Thyroid gland (tissue), 4 donors: ENCODE measurements around the gene CDH22. TPM values are rescaled to one million over a fixed set of nuclear protein-coding genes. Genes with fewer than 3 reads are reported as not detected.
A peak's percentile ranks its signal among the peaks of the same experiment; 100 is the strongest.

ENCODE experiments used
- DNase-seq, 2 donors: peaks; one replicate each; pipeline ENCODE4 v3.0.0-alpha.2; 2019
- H3K27ac ChIP-seq, 3 donors: fragments of 200-600 bp; sonication (generic); 1 replicate in 2 of 3; 2 replicates in 1 of 3; pipeline ENCODE4 v1.5.1; 2016 to 2019; ENCODE audit warnings: mild to moderate bottlenecking in 1 of 3, moderate library complexity in 1 of 3
- H3K27me3 ChIP-seq: fragments of 200-600 bp; sonication (generic); one replicate; pipeline ENCODE4 v1.5.1; 2019
- H3K36me3 ChIP-seq, 2 donors: fragments of 200-600 bp; sonication (generic); one replicate each; pipeline ENCODE4 v1.5.1; 2016 to 2019
- H3K4me1 ChIP-seq, 2 donors: fragments of 200-600 bp; sonication (generic); one replicate each; pipeline ENCODE4 v1.5.1; 2017 to 2019
- H3K4me3 ChIP-seq, 3 donors: fragments of 200-600 bp; sonication (generic); replicated peaks in 1 of 3; 1 replicate in 2 of 3; 2 replicates in 1 of 3; pipeline ENCODE4 v1.5.1; 2016; ENCODE audit warnings: mild to moderate bottlenecking in 1 of 3
- H3K9me3 ChIP-seq: fragments of 200-600 bp; sonication (generic); one replicate; pipeline ENCODE4 v1.5.1; 2017
- POLR2A ChIP-seq, 2 donors: fragments of 450-650 bp; IDR thresholded peaks; one replicate each; pipeline ENCODE4 v1.6.1; 2017; ENCODE audit warnings: antibody characterized with exemption in 2 of 2, mild to moderate bottlenecking in 2 of 2, moderate library complexity in 1 of 2
- WGBS, 2 donors: methylation state at CpG; one replicate each; pipeline ENCODE4 v1.1.5; 2017; 5-methylcytosine and 5-hydroxymethylcytosine counted together
- intact Hi-C: fragments of 100-400 bp; cut with DNase I; formaldehyde crosslinking; loops from one replicate; pipeline ENCODE4 v1.15.1; 2023
- total RNA-seq, 4 donors: library from RNA; depleted of rRNA; stranded (reverse); fragments of >200 nt; gene quantifications; one replicate each; pipeline ENCODE4 v1.2.3, GENCODE V29; 2016
- TF ChIP-seq, protein P1 (sequence below), 6 experiments: fragments of 200-600 bp in 3 of 6; fragments of 450-650 bp in 3 of 6; sonication (generic) in 3 of 6; IDR thresholded peaks; one replicate each; pipeline ENCODE4 v1.5.1; 2016 to 2019; ENCODE audit warnings: antibody characterized with exemption in 6 of 6, mild to moderate bottlenecking in 2 of 6, inconsistent platforms in 1 of 6, moderate library complexity in 1 of 6

The CDH22 gene
- total RNA-seq, 4 donors from 2014 or later: 0.38 to 3.0 (median 1.2) TPM

- 59 to 61% methylated on average over 8 of the region's 8 CpGs for WGBS, 2 donors
These were observed 79.6 kb downstream of the CDH22 start for GRCh38 chr20:46228670-46229069.

DNA sequence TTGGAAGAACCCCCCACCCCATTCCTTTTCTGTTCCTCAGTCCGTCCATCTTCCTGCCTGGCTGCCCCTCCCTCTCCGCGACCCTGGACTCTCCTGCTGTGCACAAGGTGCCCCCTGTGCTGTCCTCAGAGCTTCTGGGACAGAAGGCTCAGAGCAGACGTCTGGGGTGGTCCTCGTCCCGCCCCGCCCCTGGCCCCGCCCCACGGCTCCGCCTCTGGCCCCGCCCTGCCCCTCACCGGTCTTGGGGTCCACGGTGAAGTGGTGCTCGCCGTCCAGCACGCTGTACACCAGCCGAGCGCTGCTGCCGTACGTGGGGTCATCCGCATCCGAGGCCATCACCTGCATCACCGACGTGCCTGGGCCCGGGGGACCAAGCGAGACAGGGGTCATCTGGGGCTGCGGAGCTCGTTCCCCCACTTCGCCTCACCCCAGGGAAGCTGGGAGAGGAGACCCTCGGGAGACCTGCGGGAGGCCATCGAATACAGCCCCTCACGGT, 81.0 kb downstream of the CDH22 start:
- 48 to 72% methylated on average over 22 to 26 of the region's 33 CpGs for WGBS, 2 donors
- no peak for DNase-seq
- Histone ChIP-seq H3K4me1 (no peaks in the 10 kb centered on the region), H3K27me3 (no peaks in the 10 kb centered on the region), H3K4me3 (no peak overlapping the region), H3K9me3 (no peaks in the 10 kb centered on the region), H3K36me3 (no peaks in the 10 kb centered on the region), H3K27ac (no peak overlapping the region)
- intact Hi-C loops: no loop called here
- no peak for TF ChIP-seq POLR2A (IDR thresholded peaks at IDR 0.05)
- TF ChIP-seq, protein P1, sequence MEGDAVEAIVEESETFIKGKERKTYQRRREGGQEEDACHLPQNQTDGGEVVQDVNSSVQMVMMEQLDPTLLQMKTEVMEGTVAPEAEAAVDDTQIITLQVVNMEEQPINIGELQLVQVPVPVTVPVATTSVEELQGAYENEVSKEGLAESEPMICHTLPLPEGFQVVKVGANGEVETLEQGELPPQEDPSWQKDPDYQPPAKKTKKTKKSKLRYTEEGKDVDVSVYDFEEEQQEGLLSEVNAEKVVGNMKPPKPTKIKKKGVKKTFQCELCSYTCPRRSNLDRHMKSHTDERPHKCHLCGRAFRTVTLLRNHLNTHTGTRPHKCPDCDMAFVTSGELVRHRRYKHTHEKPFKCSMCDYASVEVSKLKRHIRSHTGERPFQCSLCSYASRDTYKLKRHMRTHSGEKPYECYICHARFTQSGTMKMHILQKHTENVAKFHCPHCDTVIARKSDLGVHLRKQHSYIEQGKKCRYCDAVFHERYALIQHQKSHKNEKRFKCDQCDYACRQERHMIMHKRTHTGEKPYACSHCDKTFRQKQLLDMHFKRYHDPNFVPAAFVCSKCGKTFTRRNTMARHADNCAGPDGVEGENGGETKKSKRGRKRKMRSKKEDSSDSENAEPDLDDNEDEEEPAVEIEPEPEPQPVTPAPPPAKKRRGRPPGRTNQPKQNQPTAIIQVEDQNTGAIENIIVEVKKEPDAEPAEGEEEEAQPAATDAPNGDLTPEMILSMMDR (IDR thresholded peaks at IDR 0.05): no peak

More at GRCh38 chr20:46228670-46229069, 79.6 kb downstream of the CDH22 start:
- Histone ChIP-seq H3K9me3 (no peaks in the 10 kb centered on the region), H3K27ac (no peak overlapping the region), H3K4me3 (no peak overlapping the region), H3K36me3 (no peaks in the 10 kb centered on the region), H3K27me3 (no peaks in the 10 kb centered on the region), H3K4me1 (no peaks in the 10 kb centered on the region)
- no peak for DNase-seq
- intact Hi-C loops: no loop called here
- TF ChIP-seq POLR2A (IDR thresholded peaks at IDR 0.05): no peak
- TF ChIP-seq, protein P1 (IDR thresholded peaks at IDR 0.05): no peak

DNA sequence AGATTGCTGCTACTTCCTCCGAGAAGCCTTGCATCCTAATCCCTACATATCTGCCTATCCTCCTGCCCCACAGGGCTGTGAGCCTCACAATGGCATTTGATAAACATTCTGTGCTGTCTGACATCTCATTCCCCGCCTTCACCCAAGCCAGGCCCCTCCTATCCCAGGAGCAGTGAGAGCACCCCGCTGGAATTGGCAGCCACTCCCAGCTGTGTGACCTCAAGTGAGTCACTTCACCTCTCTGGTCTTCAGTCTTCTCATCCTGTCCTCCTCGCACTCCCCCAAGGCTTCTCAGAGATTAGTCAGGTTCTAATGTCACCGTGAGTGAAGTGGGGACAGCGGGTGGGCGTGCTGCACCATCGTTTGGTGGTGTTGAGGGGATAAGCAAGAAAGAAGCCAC, 81.7 kb downstream of the CDH22 start:
- Histone ChIP-seq H3K9me3 (no peaks in the 10 kb centered on the region), H3K4me3 (no peak overlapping the region), H3K27ac (no peak overlapping the region), H3K36me3 (no peaks in the 10 kb centered on the region), H3K27me3 (no peaks in the 10 kb centered on the region), H3K4me1 (no peaks in the 10 kb centered on the region)
- intact Hi-C loops: no loop called here
- WGBS, 2 donors: 46 to 50% methylated on average over 8 of the region's 8 CpGs
- no peak for DNase-seq
- TF ChIP-seq POLR2A (IDR thresholded peaks at IDR 0.05): no peak
- TF ChIP-seq, protein P1 (IDR thresholded peaks at IDR 0.05): no peak

- 36 to 44% methylated on average over 6 to 14 of the region's 14 CpGs for WGBS, 2 donors
- DNase-seq: peak; percentile 36 to 41
- H3K27ac ChIP-seq: no peak overlapping the region
These were observed 85.7 kb downstream of the CDH22 start for GRCh38 chr20:46222521-46223007.

DNA sequence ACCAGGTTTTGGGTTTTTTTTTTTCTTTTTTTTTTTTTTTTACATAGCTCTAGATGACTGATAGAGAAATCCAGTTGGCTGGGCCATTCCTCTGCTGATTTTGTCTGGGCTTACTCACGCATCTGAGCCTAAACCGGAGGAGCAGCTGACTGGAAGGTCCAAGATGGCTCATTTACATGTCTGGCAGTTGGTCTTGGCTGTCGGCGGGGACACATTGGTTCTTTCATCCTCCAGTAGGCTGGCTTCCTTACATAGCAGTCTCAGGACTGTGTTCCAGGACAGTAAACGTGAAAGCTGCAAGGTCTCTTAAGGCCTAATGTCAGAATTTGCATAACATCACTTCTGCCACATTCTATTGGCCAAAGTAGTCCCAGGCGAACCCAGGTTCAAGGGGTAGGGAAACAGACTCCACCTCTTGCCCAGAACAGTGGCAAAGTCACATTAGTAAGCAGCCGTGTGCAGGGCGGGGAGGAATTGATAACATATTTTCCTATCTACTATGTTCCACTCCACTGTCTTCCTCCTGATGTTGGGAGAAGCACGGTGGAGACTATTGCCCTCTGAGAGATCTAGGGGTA, 87.0 kb downstream of the CDH22 start:
- no peak for DNase-seq
- Histone ChIP-seq H3K4me1 (no peaks in the 10 kb centered on the region), H3K4me3 (no peak overlapping the region), H3K27ac (no peak overlapping the region), H3K27me3 (no peaks in the 10 kb centered on the region), H3K36me3 (no peaks in the 10 kb centered on the region), H3K9me3 (no peaks in the 10 kb centered on the region)
- intact Hi-C loops: no loop called here
- WGBS, 2 donors: 80% methylated on average over 9 of the region's 9 CpGs
- no peak for TF ChIP-seq POLR2A (IDR thresholded peaks at IDR 0.05)
- TF ChIP-seq, protein P1 (IDR thresholded peaks at IDR 0.05): no peak

More at GRCh38 chr20:46222521-46223007, 85.7 kb downstream of the CDH22 start:
- H3K27me3 ChIP-seq: no peaks in the 10 kb centered on the region
- no peak overlapping the region for H3K4me3 ChIP-seq
- intact Hi-C loops: no loop called here
- no peaks in the 10 kb centered on the region for H3K4me1 ChIP-seq
- TF ChIP-seq POLR2A (IDR thresholded peaks at IDR 0.05): no peak
- TF ChIP-seq, protein P1 (IDR thresholded peaks at IDR 0.05): no peak
- no peaks in the 10 kb centered on the region for H3K36me3 ChIP-seq
- no peaks in the 10 kb centered on the region for H3K9me3 ChIP-seq
